Trophoblast cell (in vitro differentiated cells and primary cell): ENCODE measurements around the gene C1D.

Experiments used
- DNase-seq, 2 donors: peaks; one replicate each; pipeline ENCODE4 v3.0.0-alpha.2; 2016
- H2AFZ ChIP-seq: 2 replicates; pipeline ENCODE4 v1.6.1; 2013; ENCODE audit warnings: low read length, moderate library complexity, mild to moderate bottlenecking; ENCODE audit not compliant: insufficient read depth, poor library complexity
- H2AK5ac ChIP-seq: 2 replicates; pipeline ENCODE4 v1.6.1; 2013; ENCODE audit warnings: mild to moderate bottlenecking, low read length
- H2BK120ac ChIP-seq: 2 replicates; pipeline ENCODE4 v1.6.1; 2013; ENCODE audit warnings: low read length, mild to moderate bottlenecking, moderate library complexity; ENCODE audit not compliant: insufficient read depth, poor library complexity
- H2BK12ac ChIP-seq: 2 replicates; pipeline ENCODE4 v1.6.1; 2013; ENCODE audit warnings: mild to moderate bottlenecking, low read length, moderate library complexity
- H2BK5ac ChIP-seq: 2 replicates; pipeline ENCODE4 v1.6.1; 2013; ENCODE audit warnings: low read length, low read depth, moderate library complexity, mild to moderate bottlenecking; ENCODE audit not compliant: poor library complexity
- H3K14ac ChIP-seq: 2 replicates; pipeline ENCODE4 v1.6.1; 2013; ENCODE audit warnings: mild to moderate bottlenecking, low read length
- H3K18ac ChIP-seq: 2 replicates; pipeline ENCODE4 v1.6.1; 2013; ENCODE audit warnings: mild to moderate bottlenecking, low read length
- H3K23ac ChIP-seq: 2 replicates; pipeline ENCODE4 v1.6.1; 2013; ENCODE audit warnings: low read length
- H3K27ac ChIP-seq: 2 replicates; pipeline ENCODE4 v1.5.1; 2013; ENCODE audit warnings: low read depth, mild to moderate bottlenecking, inconsistent platforms, low read length, moderate library complexity
- H3K27me3 ChIP-seq: 2 replicates; pipeline ENCODE4 v1.6.1; 2013; ENCODE audit warnings: inconsistent platforms, mild to moderate bottlenecking, low read length, moderate library complexity; ENCODE audit not compliant: insufficient read depth
- H3K36me3 ChIP-seq, 2 experiments: 1 replicate in 1 of 2; 2 replicates in 1 of 2; pipeline ENCODE4 v1.6.1; 2013; ENCODE audit warnings: low read length in 2 of 2, mild to moderate bottlenecking in 2 of 2, moderate library complexity in 1 of 2; ENCODE audit not compliant: insufficient read depth in 2 of 2, control insufficient read depth in 1 of 2
- H3K4ac ChIP-seq: 2 replicates; pipeline ENCODE4 v1.6.1; 2013; ENCODE audit warnings: low read depth, mild to moderate bottlenecking, low read length, moderate library complexity
- H3K4me1 ChIP-seq, 2 experiments: 1 replicate in 1 of 2; 2 replicates in 1 of 2; pipeline ENCODE4 v1.6.1; 2013; ENCODE audit warnings: low read length in 2 of 2, mild to moderate bottlenecking in 2 of 2, moderate library complexity in 1 of 2; ENCODE audit not compliant: insufficient read depth in 2 of 2, control insufficient read depth in 1 of 2
- H3K4me2 ChIP-seq: 2 replicates; pipeline ENCODE4 v1.6.1; 2013; ENCODE audit warnings: inconsistent platforms, mild to moderate bottlenecking, low read length, moderate library complexity
- H3K4me3 ChIP-seq: 2 replicates; pipeline ENCODE4 v1.5.1; 2013; ENCODE audit warnings: mild to moderate bottlenecking, low read depth, low read length, inconsistent platforms
- H3K79me1 ChIP-seq: one replicate; pipeline ENCODE4 v1.6.1; 2013; ENCODE audit warnings: low read length
- H3K79me2 ChIP-seq: 2 replicates; pipeline ENCODE4 v1.6.1; 2013; ENCODE audit warnings: low read length, mild to moderate bottlenecking; ENCODE audit not compliant: control insufficient read depth, insufficient read depth, poor library complexity
- H3K9ac ChIP-seq: 2 replicates; pipeline ENCODE4 v1.6.1; 2013; ENCODE audit warnings: mild to moderate bottlenecking, low read length
- H3K9me3 ChIP-seq: 2 replicates; pipeline ENCODE4 v1.6.1; 2013; ENCODE audit warnings: low read depth, mild to moderate bottlenecking, control low read depth, inconsistent platforms, low read length; ENCODE audit not compliant: insufficient read depth
- H4K12ac ChIP-seq: 2 replicates; pipeline ENCODE4 v1.6.1; 2013; ENCODE audit warnings: low read depth, mild to moderate bottlenecking, low read length, moderate library complexity
- H4K8ac ChIP-seq: 2 replicates; pipeline ENCODE4 v1.6.1; 2013; ENCODE audit warnings: low read depth, mild to moderate bottlenecking, low read length, moderate library complexity
- H4K91ac ChIP-seq: one replicate; pipeline ENCODE4 v1.6.1; 2013; ENCODE audit warnings: low read depth, mild to moderate bottlenecking, low read length, moderate library complexity
- WGBS: extraction: QIAGEN DNeasy Blood & Tissue Kit; methylation state at CpG from one replicate; pipeline ENCODE4 v1.1.7; 2013; ENCODE audit warnings: missing lambda C conversion rate; ENCODE audit not compliant: insufficient read length, insufficient coverage; ENCODE audit errors: extremely low coverage; 5-methylcytosine and 5-hydroxymethylcytosine counted together

Gene C1D

DNA sequence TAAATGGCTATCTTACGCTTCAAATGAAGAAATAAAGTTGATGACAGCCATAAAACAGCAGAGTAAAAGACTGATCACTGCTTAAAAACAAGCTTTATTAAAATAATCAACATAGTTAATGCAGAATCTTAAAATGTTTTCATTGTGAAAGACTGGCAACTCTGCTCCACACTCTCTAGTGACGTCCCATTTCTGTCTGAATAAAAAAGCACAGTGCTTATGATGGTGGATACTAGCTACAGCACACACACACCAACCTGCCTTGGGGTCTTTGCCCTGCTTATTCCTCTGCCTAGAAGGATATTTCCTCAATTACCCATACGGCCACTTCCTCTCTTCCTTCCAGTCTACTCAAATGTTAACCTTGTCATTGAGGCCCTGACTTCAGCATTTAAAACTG is 19.1 kb downstream of the C1D start:
- Histone ChIP-seq H3K79me2 (no peaks in the 10 kb centered on the region), H4K91ac (no peak overlapping the region), H3K4me3 (no peak overlapping the region), H3K79me1 (no peaks in the 10 kb centered on the region), H3K23ac (no peak overlapping the region), H3K4ac (no peak overlapping the region), H4K12ac (no peak overlapping the region), H3K4me2 (no peak overlapping the region), H3K4me1 (no peaks in the 10 kb centered on the region), H3K18ac (no peak overlapping the region), H2BK5ac (no peak overlapping the region), H3K9ac (no peak overlapping the region), H2BK12ac (no peak overlapping the region), H2AK5ac (no peak overlapping the region), H3K36me3 (no peaks in the 10 kb centered on the region), H3K27me3 (no peaks in the 10 kb centered on the region), H3K14ac (no peak overlapping the region), H3K9me3 (no peaks in the 10 kb centered on the region), H4K8ac (no peak overlapping the region), H3K27ac (no peak overlapping the region), H2BK120ac (no peak overlapping the region), H2AFZ (no peak overlapping the region)
- no peak for DNase-seq
- WGBS: no CpG with 5 or more reads among the region's 3 CpGs

DNA sequence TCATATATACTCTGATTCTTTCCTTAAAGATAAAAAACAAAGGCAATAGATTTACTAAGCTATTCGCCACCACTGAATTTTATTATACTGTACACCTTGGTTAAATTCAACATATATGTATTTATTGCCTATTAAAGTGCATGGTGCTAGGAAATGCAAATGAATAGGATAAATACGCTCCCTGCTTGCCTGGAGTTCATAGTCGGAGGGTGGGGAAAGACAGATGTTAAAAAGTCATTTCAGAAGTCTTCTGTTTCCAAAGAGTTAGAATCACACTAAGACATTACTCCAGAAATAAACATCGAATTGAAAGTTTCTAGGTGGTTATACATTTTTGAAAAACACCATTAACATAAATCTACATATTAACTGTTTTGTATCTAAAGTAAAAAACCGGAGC is 19.8 kb downstream of the C1D start:
- no peak overlapping the region for H3K18ac ChIP-seq
- no peaks in the 10 kb centered on the region for H3K9me3 ChIP-seq
- H4K8ac ChIP-seq: no peak overlapping the region
- H3K9ac ChIP-seq: no peak overlapping the region
- H3K27me3 ChIP-seq: no peaks in the 10 kb centered on the region
- H4K91ac ChIP-seq: no peak overlapping the region
- H2BK120ac ChIP-seq: no peak overlapping the region
- WGBS: no CpG with 5 or more reads among the region's 5 CpGs
- no peaks in the 10 kb centered on the region for H3K79me2 ChIP-seq
- no peak overlapping the region for H2BK5ac ChIP-seq
- no peak overlapping the region for H2AK5ac ChIP-seq
- H3K79me1 ChIP-seq: no peaks in the 10 kb centered on the region
- no peak overlapping the region for H3K4me2 ChIP-seq
- H3K4me1 ChIP-seq: no peaks in the 10 kb centered on the region
- no peaks in the 10 kb centered on the region for H3K36me3 ChIP-seq
- no peak overlapping the region for H3K27ac ChIP-seq
- DNase-seq: no peak
- no peak overlapping the region for H3K4me3 ChIP-seq
- H2AFZ ChIP-seq: no peak overlapping the region
- H2BK12ac ChIP-seq: no peak overlapping the region
- H3K14ac ChIP-seq: no peak overlapping the region
- H3K23ac ChIP-seq: no peak overlapping the region
- no peak overlapping the region for H4K12ac ChIP-seq
- H3K4ac ChIP-seq: no peak overlapping the region

DNA sequence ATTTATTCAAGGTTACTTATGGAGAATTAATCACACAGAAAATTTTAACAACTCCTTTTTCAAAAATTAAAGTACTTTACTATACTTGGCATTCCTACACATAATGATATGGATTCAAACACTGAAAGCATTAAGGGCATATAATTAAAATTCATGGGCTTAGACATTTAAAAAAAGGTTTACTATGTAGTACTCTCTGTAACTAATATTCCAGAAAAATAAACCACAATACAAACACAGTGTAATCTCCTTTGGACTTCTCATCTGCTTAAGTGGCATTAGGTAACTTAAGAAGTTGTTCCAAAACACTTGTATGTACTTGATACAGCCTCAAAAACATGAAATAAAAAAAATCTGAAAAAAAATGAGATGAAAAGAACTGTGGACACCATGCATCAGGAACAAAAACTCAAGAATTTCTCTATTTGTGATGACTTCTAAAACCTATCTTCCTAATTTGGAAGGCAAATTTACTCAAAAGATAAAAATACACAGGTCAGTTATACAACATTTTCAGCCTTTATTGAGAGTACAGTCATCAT is 21.0 kb downstream of the C1D start:
- H2BK5ac ChIP-seq: no peak overlapping the region
- H3K79me1 ChIP-seq: no peaks in the 10 kb centered on the region
- no peak overlapping the region for H2BK120ac ChIP-seq
- H3K79me2 ChIP-seq: no peaks in the 10 kb centered on the region
- H3K4me2 ChIP-seq: no peak overlapping the region
- H2BK12ac ChIP-seq: no peak overlapping the region
- H3K4me3 ChIP-seq: no peak overlapping the region
- H2AFZ ChIP-seq: no peak overlapping the region
- H3K14ac ChIP-seq: no peak overlapping the region
- H3K9ac ChIP-seq: no peak overlapping the region
- H4K12ac ChIP-seq: no peak overlapping the region
- H4K91ac ChIP-seq: no peak overlapping the region
- no peak overlapping the region for H4K8ac ChIP-seq
- H3K23ac ChIP-seq: no peak overlapping the region
- H3K36me3 ChIP-seq: no peaks in the 10 kb centered on the region
- H3K4me1 ChIP-seq: no peaks in the 10 kb centered on the region
- H3K4ac ChIP-seq: no peak overlapping the region
- no peak overlapping the region for H3K18ac ChIP-seq
- no peak overlapping the region for H3K27ac ChIP-seq
- DNase-seq: no peak
- H3K27me3 ChIP-seq: no peaks in the 10 kb centered on the region
- H3K9me3 ChIP-seq: no peaks in the 10 kb centered on the region
- no peak overlapping the region for H2AK5ac ChIP-seq

DNA sequence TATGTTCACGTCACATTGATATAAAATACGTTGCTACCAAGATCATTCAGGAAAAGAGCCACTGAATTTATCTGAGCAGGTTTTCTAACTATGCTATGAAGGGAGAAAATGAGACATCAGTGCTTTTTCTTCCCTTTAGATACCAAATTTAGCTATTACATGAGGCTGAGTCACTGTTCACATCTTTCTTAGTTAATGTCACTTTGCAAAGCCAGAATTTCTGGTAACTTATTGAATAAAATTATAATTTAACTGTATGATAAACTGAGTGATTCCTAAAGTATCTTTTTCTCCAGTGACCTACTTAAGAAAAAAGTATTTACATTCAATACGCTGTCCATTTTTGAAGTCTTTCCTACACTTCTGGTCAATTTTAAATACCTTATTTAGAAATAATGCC is 22.7 kb downstream of the C1D start:
- no peak overlapping the region for H2AK5ac ChIP-seq
- no peak overlapping the region for H3K23ac ChIP-seq
- H2BK120ac ChIP-seq: no peak overlapping the region
- H4K91ac ChIP-seq: no peak overlapping the region
- no peak overlapping the region for H3K4me2 ChIP-seq
- no peak overlapping the region for H3K27ac ChIP-seq
- H3K36me3 ChIP-seq: no peaks in the 10 kb centered on the region
- no peak for DNase-seq
- H3K79me1 ChIP-seq: no peaks in the 10 kb centered on the region
- H3K4ac ChIP-seq: no peak overlapping the region
- H2AFZ ChIP-seq: no peak overlapping the region
- no peak overlapping the region for H2BK5ac ChIP-seq
- no peaks in the 10 kb centered on the region for H3K4me1 ChIP-seq
- WGBS: no CpG with 5 or more reads among the region's 3 CpGs
- no peak overlapping the region for H4K12ac ChIP-seq
- no peak overlapping the region for H3K9ac ChIP-seq
- no peak overlapping the region for H3K4me3 ChIP-seq
- no peak overlapping the region for H3K14ac ChIP-seq
- H3K27me3 ChIP-seq: no peaks in the 10 kb centered on the region
- no peaks in the 10 kb centered on the region for H3K9me3 ChIP-seq
- no peak overlapping the region for H3K18ac ChIP-seq
- H2BK12ac ChIP-seq: no peak overlapping the region
- H4K8ac ChIP-seq: no peak overlapping the region
- no peaks in the 10 kb centered on the region for H3K79me2 ChIP-seq
